Measurements from ENCODE around the gene FSHB. TPM values are rescaled to one million over a fixed set of nuclear protein-coding genes. Genes with fewer than 3 reads are reported as not detected.

Gene FSHB
- total and polyA plus RNA-seq, 2 of the 4 experiments (the other 2 are of a cell fraction), result not detected

GRCh38 chr11:30196400-30197206, 34.2 kb upstream of the FSHB start:
- Histone ChIP-seq H2BK120ac (ENCODE audit: low read depth, low read length) (no peak overlapping the region), H3K56ac (ENCODE audit: extremely low read depth, insufficient read depth, low read length) (no peak overlapping the region), H4K5ac (ENCODE audit: low read depth, low read length) (no peak overlapping the region), H2BK5ac (ENCODE audit: low read depth, low read length, poor library complexity, severe bottlenecking) (no peak overlapping the region), H3K4me1 (ENCODE audit: control insufficient read depth, insufficient read depth, low read length) (no peaks in the 10 kb centered on the region), H2BK15ac (ENCODE audit: low read depth, low read length) (no peak overlapping the region), H3K27ac (ENCODE audit: insufficient read depth, low read length) (no peak overlapping the region), H2AK9ac (replicated peaks; ENCODE audit: low read depth, low read length, poor library complexity) (no peak overlapping the region), H3K36me3 (ENCODE audit: control insufficient read depth, insufficient read depth, low read length) (no peaks in the 10 kb centered on the region), H3K9me3 (ENCODE audit: control insufficient read depth, insufficient read depth, low read length) (no peaks in the 10 kb centered on the region), H4K20me1 (ENCODE audit: insufficient read depth, low read length) (no peaks in the 10 kb centered on the region), H3K9ac (ENCODE audit: low read depth, low read length) (no peak overlapping the region), H3K9me1 (ENCODE audit: insufficient read depth, low read length) (no peaks in the 10 kb centered on the region), H2BK20ac (ENCODE audit: low read depth, low read length) (no peak overlapping the region), H3K23ac (ENCODE audit: low read depth, low read length) (no peak overlapping the region), H3K4me3 (ENCODE audit: insufficient read depth, low read depth, low read length) (no peak overlapping the region), H2AK5ac (ENCODE audit: low read depth, low read length) (no peak overlapping the region), H3K18ac (ENCODE audit: low read depth, low read length) (no peak overlapping the region), H3K4me2 (ENCODE audit: low read depth, low read length) (no peak overlapping the region), H4K8ac (ENCODE audit: low read depth in 2 of 2, low read length in 2 of 2) (no peak overlapping the region), H3K79me1 (ENCODE audit: low read depth in 1 of 2, low read length in 2 of 2) (no peaks in the 10 kb centered on the region), H2AFZ (replicated peaks; ENCODE audit: low read length, poor library complexity) (no peak overlapping the region), H4K91ac (ENCODE audit: insufficient read depth, low read depth, low read length) (no peak overlapping the region), H3K14ac (replicated peaks; ENCODE audit: low read depth, low read length) (no peak overlapping the region), H3K4ac (ENCODE audit: low read depth, low read length) (no peak overlapping the region), H3K27me3 (ENCODE audit: control insufficient read depth, insufficient read depth, low read length) (no peaks in the 10 kb centered on the region)
- WGBS, 2 experiments (ENCODE audit: extremely low coverage in 2 of 2, insufficient read length in 1 of 2), result 0% methylated on average over 1 of the region's 6 CpGs; no CpG with 5 or more reads in 1 of the 2 experiments
- ATAC-seq (ENCODE audit: low read depth) (peak; percentile 94), DNase-seq (peak; percentile 37)
- in situ Hi-C loops (cut with MboI; ENCODE audit: low sequenced_read_pairs) (no loop called here), intact Hi-C loops (cut with micrococcal nuclease) (loop anchor here (2.0 kb wide), 1 partner anchor 748 kb away; no protein-coding TSS in a partner anchor), dilution Hi-C loops (cut with HindIII; ENCODE audit: low sequenced_read_pairs, unreplicated experiment) (no loop called here)
- ChIA-PET CTCF (interaction anchor here (0.6 to 1.5 kb wide), 7 partner anchors 10 to 764 kb away, joined by 3 to 7 read pairs (median 4); no protein-coding TSS in a partner anchor), POLR2A (ENCODE audit: unreplicated experiment) (no interaction called here)
- no TSS peak for BruUV-seq (replicated peaks)
- TF ChIP-seq, protein P1, sequence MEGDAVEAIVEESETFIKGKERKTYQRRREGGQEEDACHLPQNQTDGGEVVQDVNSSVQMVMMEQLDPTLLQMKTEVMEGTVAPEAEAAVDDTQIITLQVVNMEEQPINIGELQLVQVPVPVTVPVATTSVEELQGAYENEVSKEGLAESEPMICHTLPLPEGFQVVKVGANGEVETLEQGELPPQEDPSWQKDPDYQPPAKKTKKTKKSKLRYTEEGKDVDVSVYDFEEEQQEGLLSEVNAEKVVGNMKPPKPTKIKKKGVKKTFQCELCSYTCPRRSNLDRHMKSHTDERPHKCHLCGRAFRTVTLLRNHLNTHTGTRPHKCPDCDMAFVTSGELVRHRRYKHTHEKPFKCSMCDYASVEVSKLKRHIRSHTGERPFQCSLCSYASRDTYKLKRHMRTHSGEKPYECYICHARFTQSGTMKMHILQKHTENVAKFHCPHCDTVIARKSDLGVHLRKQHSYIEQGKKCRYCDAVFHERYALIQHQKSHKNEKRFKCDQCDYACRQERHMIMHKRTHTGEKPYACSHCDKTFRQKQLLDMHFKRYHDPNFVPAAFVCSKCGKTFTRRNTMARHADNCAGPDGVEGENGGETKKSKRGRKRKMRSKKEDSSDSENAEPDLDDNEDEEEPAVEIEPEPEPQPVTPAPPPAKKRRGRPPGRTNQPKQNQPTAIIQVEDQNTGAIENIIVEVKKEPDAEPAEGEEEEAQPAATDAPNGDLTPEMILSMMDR (conservative IDR thresholded peaks at IDR 0.05; ENCODE audit: low read depth, low read length), result peak; percentile 60
- no peak for TF ChIP-seq FOS (IDR thresholded peaks at IDR 0.05; ENCODE audit: low read depth, low read length)
- peak; percentile 44 for TF ChIP-seq RAD21 (IDR thresholded peaks at IDR 0.05; ENCODE audit: low read length)
- peak; percentile 46 for TF ChIP-seq SMC3 (IDR thresholded peaks at IDR 0.05; ENCODE audit: low read depth, low read length)
